ENCODE measurements around the gene PCBP1.

Gene PCBP1

GRCh38 chr2:70042246-70042645 lies 45.0 kb upstream of the PCBP1 start:
- Histone ChIP-seq H3K4me1 (ENCODE audit: insufficient read depth, low read length, poor library complexity, severe bottlenecking) (peaks cover 10% of the 10 kb centered on the region), H3K9ac (ENCODE audit: low read depth, low read length, poor library complexity, severe bottlenecking) (no peak overlapping the region), H2AFZ (ENCODE audit: low read length) (no peak overlapping the region), H3K36me3 (ENCODE audit: insufficient read depth, low read length) (peaks cover 66% of the 10 kb centered on the region; the same call in 1 of the 2 replicates), H3K9me3 (ENCODE audit: insufficient read depth, low read depth, low read length) (no peaks in the 10 kb centered on the region), H3K9me2 (replicated peaks; ENCODE audit: low read depth, low read length) (no peaks in the 10 kb centered on the region), H4K20me1 (ENCODE audit: insufficient read depth, low read length, poor library complexity, severe bottlenecking) (peaks cover 3% of the 10 kb centered on the region), H3K27me3 (ENCODE audit: insufficient read depth, low read length, poor library complexity, severe bottlenecking) (no peaks in the 10 kb centered on the region), H3K79me2 (ENCODE audit: insufficient read depth, low read length) (no peaks in the 10 kb centered on the region; the same call in 1 of the 2 replicates), H3K4me3 (ENCODE audit: low read length, poor library complexity, severe bottlenecking) (no peak overlapping the region), H3K4me2 (ENCODE audit: low read depth, low read length, poor library complexity, severe bottlenecking) (no peak overlapping the region), H3F3A (ENCODE audit: low read depth) (no peaks in the 10 kb centered on the region)
- no peak for TF ChIP-seq CTCF (conservative IDR thresholded peaks at IDR 0.05; ENCODE audit: low read length)
- no peak for TF ChIP-seq EZH2phosphoT487 (IDR thresholded peaks at IDR 0.05; ENCODE audit: borderline replicate concordance)

GRCh38 chr2:70043252-70043875 lies 43.9 kb upstream of the PCBP1 start:
- Histone ChIP-seq H3K4me2 (ENCODE audit: low read depth, low read length, poor library complexity, severe bottlenecking) (no peak overlapping the region), H3K79me2 (ENCODE audit: insufficient read depth, low read length) (no peaks in the 10 kb centered on the region; the same call in 1 of the 2 replicates), H4K20me1 (ENCODE audit: insufficient read depth, low read length, poor library complexity, severe bottlenecking) (peaks cover 3% of the 10 kb centered on the region), H3F3A (ENCODE audit: low read depth) (no peaks in the 10 kb centered on the region), H3K27me3 (ENCODE audit: insufficient read depth, low read length, poor library complexity, severe bottlenecking) (no peaks in the 10 kb centered on the region), H3K9me3 (ENCODE audit: insufficient read depth, low read depth, low read length) (no peaks in the 10 kb centered on the region), H3K36me3 (ENCODE audit: insufficient read depth, low read length) (peaks cover 64% of the 10 kb centered on the region; the same call in 1 of the 2 replicates), H3K9me2 (replicated peaks; ENCODE audit: low read depth, low read length) (no peaks in the 10 kb centered on the region), H2AFZ (ENCODE audit: low read length) (no peak overlapping the region), H3K4me1 (ENCODE audit: insufficient read depth, low read length, poor library complexity, severe bottlenecking) (peaks cover 10% of the 10 kb centered on the region), H3K9ac (ENCODE audit: low read depth, low read length, poor library complexity, severe bottlenecking) (no peak overlapping the region), H3K4me3 (ENCODE audit: low read length, poor library complexity, severe bottlenecking) (no peak overlapping the region)
- TF ChIP-seq EZH2phosphoT487 (IDR thresholded peaks at IDR 0.05; ENCODE audit: borderline replicate concordance) (no peak), CTCF (conservative IDR thresholded peaks at IDR 0.05; ENCODE audit: low read length) (no peak)

GRCh38 chr2:70044290-70045040 lies 42.8 kb upstream of the PCBP1 start:
- TF ChIP-seq CTCF (conservative IDR thresholded peaks at IDR 0.05; ENCODE audit: low read length), result no peak
- no peak for TF ChIP-seq EZH2phosphoT487 (IDR thresholded peaks at IDR 0.05; ENCODE audit: borderline replicate concordance)
- H2AFZ ChIP-seq (ENCODE audit: low read length), result no peak overlapping the region
- H3K4me3 ChIP-seq (ENCODE audit: low read length, poor library complexity, severe bottlenecking), result no peak overlapping the region
- no peaks in the 10 kb centered on the region for H3K27me3 ChIP-seq (ENCODE audit: insufficient read depth, low read length, poor library complexity, severe bottlenecking)
- no peak overlapping the region for H3K4me2 ChIP-seq (ENCODE audit: low read depth, low read length, poor library complexity, severe bottlenecking)
- no peaks in the 10 kb centered on the region for H3K9me3 ChIP-seq (ENCODE audit: insufficient read depth, low read depth, low read length)
- no peaks in the 10 kb centered on the region for H3K9me2 ChIP-seq (replicated peaks; ENCODE audit: low read depth, low read length)
- H3F3A ChIP-seq (ENCODE audit: low read depth), result no peaks in the 10 kb centered on the region
- peaks cover 64% of the 10 kb centered on the region; the same call in 1 of the 2 replicates for H3K36me3 ChIP-seq (ENCODE audit: insufficient read depth, low read length)
- no peaks in the 10 kb centered on the region for H3K79me2 ChIP-seq (ENCODE audit: insufficient read depth, low read length)
- H4K20me1 ChIP-seq (ENCODE audit: insufficient read depth, low read length, poor library complexity, severe bottlenecking), result peaks cover 3% of the 10 kb centered on the region
- no peak overlapping the region for H3K9ac ChIP-seq (ENCODE audit: low read depth, low read length, poor library complexity, severe bottlenecking)
- H3K4me1 ChIP-seq (ENCODE audit: insufficient read depth, low read length, poor library complexity, severe bottlenecking), result peaks cover 10% of the 10 kb centered on the region
